ENCODE results near the gene EPB42.

The EPB42 gene

DNA sequence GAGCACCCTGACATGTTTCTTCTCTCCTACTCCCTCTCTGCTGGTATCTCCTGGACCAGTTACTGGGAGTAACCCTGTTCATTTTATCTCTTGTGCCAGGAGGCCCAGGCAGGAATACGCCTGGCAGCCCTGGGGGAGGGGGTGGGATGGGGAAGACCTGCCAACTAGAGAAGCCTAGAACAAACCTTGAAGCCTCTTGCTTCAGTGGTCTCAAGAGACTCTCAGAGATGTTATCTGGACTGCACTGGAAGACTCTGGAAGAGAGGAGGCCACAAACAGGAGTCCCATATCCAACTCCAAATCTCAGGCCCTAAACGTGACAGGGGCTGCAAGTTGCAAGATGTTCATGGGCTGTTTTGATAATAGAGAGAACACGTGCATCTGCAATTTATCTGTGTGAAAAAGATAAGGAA, at the start of gene EPB42:
Gene EPB42, minus strand, starts transcription at position 28 of the 413 bp plus-strand sequence. CDS start 193 bp downstream, outside the sequence.
- no peak for DNase-seq (ENCODE audit: low spot score)

DNA sequence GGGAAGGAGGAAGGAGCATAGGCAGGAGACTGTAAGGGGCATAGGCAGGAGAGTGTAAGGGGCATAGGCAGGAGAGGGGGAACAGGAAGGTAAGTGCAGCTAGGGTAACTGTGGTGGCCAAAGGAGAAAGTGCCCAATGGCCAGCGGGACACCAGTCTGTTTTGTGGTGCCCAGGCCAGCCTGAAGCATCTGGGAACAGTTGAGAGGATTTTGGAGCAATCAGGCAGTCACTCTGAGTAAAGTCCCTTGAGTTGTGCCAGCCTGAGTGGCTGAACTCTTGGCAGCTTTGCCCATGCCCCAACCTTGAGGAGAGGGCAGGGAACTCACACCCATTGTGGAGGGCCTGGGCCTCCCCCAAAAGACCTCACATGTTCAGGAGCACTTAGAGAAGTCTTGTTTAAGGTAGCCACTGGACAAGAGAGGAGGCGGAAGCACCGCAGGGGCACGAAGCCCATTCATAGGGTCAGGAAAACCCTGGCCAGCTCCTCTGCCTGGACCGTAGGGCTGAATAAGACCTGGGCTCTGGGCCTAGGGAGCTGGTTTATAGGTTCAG, 49.4 kb upstream of the EPB42 start:
- no peak for DNase-seq (ENCODE audit: low spot score)

DNA sequence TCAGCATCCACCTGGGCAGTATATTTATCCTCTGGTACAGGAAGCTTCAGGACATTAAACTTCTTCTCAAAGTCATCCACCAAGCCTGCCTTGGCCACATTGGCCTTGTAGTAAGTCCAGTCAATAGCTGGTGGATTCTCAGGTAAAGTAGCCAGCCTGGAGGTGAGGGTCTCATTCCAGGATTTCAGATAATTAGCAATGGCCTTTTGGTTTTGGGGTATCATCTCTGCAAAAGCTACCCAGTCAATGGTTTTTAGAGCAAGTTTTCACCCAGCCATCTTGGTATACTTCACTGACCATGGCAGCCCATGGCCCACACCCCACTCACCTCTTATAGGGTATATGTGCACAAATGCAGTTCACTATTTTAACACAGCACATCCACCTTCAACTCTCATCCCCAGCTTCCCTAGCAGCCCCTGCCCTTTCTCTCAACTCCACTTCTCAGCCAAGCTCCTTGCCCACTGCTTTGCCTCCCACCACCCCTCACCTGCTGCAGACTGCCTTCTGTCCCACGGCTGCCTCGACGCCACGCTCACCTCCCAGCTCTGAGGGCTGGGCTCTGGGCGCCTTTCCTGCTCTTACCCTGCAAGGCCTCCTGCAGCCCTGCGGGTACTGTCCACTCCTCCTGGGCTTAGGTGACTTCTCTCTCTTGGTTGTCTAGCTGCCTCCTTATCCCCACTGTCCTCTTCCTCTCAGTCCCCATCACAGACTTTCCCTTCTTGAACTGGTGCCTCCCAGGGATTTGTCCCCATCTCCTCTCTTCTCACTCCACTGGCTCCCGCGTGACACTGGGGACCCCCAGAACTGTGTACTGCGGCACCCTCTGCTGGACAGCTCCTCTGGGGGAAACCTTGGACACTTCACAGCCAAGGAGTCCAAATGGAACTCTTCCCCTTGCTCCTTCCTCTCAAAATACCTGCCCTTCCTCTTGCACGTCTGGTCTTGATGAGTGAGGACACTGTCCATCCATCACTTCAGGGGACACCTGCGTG, 47.6 kb upstream of the EPB42 start:
- no peak for DNase-seq (ENCODE audit: low spot score)

DNA sequence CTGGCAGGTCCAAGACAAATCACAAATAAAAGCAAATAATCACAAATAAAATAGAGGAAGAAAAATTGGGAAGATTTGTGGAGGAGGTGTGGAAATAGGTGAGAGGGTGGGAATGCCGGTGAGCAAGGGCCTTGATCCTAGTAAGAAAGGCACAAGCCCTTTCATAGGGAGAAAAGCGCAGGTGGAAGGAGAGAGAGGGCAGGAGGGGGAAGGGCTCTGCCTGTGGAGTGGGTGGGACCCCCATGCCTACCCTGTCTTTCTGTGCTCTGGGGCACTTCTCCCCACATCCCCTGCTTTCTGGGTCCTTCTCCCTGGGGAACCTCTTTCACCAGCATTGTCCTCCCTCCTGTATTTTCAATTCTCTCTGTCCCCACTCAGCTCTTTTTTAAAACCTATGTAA, 46.6 kb upstream of the EPB42 start:
- DNase-seq (ENCODE audit: low spot score), result no peak

DNA sequence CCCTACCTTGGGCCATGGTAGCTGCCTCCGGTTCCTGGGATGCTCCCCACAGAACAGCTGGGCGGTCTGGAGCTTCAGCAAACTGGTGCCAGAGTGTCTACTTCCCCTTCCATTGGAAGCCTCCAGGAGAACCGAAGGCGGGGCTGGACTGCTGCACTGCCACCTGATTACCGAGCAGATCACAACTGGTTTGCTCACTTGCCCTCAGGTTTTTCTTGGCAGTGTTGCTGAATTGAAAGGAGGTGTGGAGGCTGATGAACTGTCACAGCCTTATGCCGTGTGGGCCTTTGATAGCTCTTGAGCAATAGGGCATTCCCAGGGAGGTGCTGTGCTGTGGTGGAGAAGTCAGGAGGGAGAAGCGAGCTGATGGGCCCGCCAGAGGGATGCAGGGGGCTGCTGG, 46.0 kb upstream of the EPB42 start, which contains the start of gene TGM5:
Gene TGM5, minus strand, starts transcription at position 95 of the 400 bp plus-strand sequence. Its CDS starts 79 bp downstream, at position 16.
- no peak for DNase-seq (ENCODE audit: low spot score)

DNA sequence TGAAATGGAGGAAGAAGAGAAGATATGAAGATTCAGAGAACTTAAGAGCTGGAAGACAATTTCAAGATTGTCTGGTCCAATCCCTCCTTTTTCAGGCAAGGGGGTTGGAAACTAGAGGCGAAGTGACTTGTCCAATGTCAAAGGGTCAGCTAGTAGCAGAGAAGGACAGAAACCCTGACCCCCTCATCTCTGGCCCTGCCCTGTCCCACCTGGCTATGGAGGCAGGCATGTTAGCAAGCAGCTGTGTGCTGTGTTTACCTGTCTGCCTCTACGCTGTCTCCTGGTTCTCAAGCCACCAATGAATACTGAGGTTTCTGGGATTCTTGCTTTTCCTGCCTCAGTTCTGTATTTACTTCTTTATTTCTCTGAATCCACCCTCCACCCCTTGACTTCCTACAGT, 45.6 kb upstream of the EPB42 start:
- DNase-seq (ENCODE audit: low spot score), result no peak

DNA sequence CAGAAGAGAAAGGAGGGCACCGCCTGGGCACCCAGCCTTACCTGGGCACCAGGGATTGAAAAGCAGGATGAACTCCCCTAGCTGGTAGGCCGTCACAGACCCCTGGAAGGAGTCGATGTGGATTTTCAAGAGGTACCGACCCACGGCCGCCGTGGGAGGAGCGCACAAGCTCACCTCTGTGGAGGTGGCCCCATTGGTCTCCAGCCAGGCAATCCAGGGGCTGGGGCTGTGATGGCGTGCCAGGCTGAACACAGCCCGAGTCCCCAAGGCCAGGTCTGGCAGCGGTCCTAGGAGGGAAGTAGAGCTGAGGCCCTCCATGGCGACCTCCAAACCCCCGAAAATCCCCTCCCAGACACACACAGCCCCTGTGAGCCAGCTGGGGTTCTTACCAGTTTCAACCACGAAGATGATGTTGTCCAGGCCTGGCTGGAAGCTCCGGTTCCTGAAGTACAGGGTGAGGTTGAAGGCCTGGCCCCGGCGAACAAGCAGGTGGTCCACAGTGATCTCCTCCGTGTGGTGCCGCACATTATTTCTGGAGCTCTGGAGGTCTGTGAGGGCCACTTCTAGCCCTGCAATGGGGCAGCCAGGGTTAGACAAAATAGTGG, 39.3 kb upstream of the EPB42 start:
- no peak for DNase-seq (ENCODE audit: low spot score)

DNA sequence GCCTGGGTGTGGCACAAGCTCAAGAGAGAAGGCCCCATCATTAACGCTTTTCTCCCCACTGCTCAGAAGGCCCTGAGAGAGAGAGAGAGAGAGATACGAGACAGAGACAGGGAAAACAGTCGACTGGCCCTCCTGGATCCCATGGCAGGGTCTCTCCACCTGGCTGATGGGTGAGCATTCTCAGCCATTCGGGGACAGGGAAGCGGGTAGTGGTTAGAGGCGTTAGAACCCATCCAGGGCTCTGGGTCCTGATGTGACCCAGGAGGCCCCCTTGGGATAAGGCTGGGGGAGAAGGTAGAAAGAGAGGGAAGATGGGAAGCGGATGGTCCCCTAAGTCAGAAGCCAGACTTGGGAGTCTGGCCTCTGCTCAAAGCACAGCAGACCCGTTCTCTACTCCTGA, 38.0 kb upstream of the EPB42 start:
- no peak for DNase-seq (ENCODE audit: low spot score)

DNA sequence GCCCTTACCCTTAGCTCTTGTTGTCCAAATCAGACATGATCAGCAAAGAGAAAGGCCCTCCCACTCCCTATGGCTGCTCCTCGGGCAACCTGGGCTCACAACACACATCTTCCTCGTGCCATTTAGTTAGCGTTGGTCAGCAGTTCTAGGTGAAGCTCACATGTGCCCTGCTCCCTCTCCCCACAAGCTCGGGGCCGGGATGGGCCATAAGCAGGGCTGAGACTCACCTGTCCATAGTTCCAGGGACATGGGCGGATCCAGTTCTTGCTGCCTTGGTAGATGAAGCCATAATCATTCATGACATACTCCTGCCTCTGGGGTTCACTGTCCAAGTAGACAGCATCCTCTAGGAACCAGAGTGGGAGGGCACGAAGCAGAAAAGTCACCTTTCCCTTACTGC, 35.5 kb upstream of the EPB42 start:
- DNase-seq (ENCODE audit: low spot score), result no peak

DNA sequence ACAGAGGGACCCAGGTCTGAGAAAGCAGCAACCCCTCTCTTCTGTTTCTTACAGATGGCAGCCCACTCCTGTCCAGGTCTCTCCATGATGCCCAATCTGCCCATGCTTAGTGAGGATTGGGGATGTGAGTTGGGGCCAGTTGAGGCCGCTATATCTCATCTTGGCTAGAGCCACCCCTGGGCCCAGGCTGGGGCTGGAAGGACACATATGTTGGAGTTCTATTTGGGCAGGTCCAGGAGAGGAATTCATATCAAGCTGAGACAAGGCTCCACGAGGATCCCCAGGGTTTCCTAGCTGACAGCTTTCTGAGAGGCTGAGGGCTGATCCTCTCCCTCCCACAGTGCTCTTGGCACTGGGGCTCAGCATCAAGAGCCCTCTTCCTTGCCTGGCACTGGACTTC, 34.6 kb upstream of the EPB42 start:
- peak; percentile 12 for DNase-seq (ENCODE audit: low spot score)

DNA sequence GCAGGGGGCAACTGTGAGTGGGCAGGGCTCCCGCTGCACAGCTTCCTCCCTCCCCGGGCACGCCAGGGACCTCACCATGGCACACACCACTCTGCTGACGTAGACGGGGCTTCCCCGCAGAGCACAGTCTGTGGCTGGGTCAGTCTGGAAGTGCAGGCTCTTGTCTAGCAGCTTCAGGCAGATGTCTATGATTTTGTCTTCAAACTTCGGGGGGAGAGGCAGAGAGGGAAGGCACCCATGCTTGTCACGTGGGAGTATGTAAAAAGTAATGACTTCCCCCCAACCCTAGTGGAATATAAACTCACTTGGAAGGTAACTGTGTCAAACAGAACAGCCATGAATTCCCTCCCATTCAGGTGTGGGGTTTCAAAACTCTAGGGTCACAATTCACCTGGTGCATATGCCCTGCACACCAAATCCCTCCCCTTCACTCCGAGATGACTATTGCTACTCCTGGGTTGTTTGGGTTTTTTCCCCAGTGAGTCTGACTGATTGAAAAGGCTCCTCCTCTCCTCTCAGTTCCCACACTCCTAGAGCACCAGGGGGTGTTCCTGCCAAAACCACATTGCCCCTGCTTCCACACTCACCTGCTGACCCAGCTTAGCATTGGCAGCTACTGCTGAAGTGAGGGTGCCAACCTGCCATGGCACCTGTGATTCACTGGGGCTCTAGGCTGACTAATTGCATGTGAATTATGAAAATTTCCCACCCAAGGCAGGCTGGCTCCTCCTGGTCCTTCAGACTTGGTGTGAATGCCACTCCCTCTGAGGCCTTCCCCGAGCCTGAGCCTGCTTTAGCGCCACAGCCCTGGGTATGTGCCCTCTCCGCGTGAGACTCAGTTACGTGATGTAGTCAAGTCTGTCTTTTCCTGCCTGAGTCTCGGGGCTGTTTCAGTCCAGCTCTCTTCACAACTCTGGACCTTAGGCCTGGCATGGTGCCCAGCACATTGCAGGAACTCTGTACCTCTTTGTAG, 32.9 kb upstream of the EPB42 start:
- peak; percentile 14 for DNase-seq (ENCODE audit: low spot score)

DNA sequence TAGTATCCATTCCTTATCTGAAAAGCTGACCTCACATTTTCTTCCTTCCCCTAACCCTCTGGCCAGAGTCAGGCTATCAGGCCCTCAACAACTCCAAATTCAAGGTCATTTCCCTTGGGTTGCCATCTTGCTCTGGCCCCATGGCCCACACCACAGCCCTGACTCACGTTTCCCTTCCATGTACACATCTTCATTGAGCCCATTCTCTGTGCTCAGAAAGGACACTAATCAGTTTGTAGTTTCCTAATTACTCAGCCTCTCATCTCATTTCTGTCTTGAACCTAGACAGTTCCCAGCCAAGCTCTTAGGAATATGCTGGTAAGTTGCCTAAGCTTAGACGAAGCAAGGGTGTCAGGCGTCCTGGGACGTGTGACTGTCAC, 31.0 kb upstream of the EPB42 start:
- no peak for DNase-seq (ENCODE audit: low spot score)

DNA sequence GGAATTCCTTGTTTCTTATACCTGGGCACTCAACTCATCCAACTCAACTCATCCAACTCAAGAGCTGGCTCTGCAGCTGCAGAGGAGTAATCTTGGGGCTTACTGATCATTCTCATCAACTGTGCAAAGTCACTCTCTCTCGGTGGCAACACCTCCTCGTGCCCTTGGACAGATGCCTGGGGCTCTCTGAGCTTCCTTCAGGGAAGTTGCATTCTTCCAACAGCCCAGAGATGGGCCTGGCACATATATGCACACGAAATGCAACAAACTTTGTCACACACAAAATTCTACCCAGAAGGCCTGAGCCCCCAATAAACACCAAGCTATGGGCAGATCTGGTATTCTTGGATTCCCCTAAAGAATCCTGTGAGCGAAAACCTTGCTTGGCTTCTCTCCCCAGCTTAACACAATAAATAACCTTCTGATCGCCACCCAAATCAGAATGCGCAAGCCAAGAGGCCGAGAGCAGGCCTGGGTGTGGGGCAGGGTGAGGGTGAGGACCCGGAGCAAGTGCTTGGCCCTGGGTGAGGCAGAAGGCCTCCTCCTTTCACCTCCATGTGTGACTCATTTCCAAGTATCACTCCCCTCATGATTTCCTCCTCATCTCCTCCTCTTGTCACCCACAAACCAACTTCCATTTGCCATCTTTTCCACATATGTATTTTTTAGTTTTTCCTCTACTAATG, 30.5 kb upstream of the EPB42 start:
- DNase-seq (ENCODE audit: low spot score), result no peak

DNA sequence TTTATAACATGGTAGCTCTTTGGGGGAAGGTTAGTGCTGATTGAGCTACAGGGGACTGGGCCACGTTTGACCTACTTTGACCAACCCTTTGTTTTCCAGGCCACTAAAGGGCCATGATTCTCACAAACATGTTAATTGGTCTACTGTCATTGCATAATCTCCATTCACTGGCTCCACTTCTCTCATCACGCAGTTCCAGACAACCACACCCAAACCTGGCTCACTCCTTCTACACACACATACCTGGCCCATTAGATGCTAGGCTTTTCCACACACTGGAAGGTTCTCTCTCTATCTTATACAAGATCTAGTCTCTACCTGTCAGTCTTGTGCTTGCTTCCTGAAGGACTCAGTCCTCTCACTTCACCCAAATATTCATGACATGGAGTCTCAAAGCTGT, 30.0 kb upstream of the EPB42 start:
- no peak for DNase-seq (ENCODE audit: low spot score)

DNA sequence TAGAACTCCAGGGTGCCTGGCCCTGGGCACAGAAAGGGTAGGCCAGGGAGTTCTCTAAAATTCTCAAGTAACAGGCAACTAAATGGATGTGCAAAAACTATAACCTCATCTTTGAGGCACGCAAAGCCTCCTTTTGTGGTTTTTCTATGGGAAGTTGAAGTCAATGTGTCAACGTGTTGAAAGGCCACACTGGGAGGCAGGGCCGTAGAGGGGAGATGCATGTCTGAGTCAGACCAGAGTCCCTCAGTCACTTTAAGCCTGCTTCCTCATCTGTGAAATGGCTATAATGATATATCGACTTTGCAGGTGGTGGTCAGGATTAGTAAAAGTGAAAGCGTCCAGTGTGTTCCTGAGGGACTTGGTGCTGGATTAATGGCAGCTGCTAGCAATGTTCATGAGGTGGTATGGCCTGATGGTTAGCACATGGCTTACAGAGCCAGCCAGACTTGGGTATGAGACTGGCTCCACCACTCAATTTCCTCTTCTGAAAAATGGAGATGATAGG, 28.9 kb upstream of the EPB42 start:
- DNase-seq (ENCODE audit: low spot score), result no peak

DNA sequence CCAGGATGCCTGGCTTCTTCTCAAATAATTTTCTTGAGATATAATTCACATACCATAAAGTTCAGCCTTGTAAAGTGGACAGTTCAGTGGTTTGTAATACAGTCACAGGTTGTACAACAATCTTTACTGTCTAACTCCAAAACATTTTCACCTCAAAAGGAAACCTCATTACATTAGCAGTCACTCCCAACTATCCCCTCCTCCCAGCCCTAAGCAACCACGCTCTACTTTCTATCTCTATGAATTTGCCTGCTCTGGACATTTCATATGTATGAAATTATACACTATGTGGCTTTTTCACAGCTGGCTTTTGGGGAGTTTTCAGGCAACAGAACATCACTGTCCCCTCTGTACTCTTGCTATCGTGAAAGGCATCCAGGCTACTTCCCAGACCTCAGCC, 28.4 kb upstream of the EPB42 start:
- no peak for DNase-seq (ENCODE audit: low spot score)

DNA sequence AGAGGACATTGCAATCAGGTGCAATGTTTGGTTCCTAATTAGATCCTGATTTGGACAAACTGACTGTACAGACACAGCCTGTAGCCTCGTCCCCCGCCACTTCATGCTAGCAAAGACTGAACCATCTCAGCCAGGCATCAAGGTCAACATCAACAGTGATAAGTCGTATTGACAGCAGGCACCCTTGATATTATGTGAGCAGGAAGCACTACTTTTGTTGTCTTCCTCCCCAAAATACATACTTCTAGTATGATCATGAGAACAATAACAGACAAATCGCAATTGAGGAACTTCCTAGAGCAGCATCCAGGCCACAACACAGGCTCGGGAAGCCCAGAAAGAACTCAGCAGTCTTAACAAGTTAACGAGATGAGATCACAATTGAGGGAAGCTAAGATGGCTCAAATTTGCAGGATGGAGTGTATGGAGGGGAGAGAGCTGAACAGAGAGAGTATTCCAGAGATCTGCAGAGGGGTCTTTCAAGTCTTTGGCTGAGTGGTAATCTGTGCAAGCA, 25.5 kb upstream of the EPB42 start:
- DNase-seq (ENCODE audit: low spot score), result no peak

DNA sequence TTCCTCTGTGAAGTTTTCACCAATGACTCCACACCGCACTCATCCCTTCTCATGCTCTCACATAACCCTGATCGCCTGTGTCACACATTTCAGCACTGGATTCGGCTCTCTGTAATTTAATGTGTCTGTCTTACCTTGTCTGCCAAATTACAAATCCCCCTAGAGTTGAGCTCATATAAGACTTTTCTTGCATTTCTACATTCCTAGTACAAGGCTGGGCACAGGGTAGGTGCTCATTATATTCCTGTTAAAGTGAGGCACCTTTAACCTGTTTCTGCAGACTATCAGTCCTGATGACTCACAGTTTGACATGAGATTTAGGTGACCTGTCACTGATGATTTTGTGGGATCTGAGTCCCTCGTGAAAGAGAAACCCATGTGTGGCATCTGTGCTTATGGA, 23.3 kb upstream of the EPB42 start:
- DNase-seq (ENCODE audit: low spot score), result no peak

DNA sequence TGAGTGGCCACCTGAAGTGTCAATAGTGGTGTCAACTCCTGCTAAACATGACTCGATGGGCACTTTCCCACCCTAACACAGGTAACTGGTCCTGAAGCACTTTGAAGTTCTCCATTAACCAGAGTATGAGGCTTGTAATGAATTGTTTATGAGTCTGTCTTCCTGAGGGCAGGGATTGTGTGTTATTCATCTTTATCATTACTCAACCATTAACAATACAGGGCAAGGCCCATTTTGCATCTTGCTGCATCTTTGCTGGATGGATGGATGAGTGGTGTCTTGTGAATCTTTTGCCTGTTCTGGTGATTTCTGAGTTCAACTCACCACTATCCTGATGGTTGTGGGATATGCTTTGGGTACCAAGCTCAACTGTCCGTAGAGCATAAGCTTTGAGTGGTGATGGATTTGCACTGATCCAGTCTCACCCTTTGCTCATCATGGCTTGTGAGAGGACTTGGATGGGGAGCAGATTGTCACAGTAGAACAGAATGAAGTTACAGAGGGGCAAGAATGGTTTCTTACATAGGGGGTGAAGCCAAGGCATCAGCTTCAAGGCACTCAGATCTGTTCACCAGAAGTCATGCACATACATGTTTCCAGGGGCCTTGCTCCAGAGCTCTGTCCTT, 22.3 kb upstream of the EPB42 start:
- no peak for DNase-seq (ENCODE audit: low spot score)

DNA sequence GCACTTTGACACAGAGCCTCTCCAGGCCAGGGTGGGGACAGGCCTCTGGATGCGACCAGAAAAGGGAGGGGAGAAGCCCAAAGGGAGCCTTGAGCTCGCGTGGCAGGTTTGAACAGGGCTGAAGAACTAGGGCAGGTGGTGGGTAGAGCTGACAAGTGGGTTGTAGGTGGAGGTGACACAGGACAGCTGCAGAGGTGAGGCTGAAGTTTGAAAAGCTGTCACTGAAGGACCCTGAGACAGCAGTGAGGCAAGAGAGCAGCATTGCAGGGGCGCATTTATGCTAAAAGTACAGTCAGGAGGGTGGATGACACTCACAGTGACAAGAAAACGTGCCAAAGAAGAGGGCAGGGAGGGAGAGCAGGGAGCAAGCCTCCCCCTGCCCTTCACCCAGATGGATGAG, 21.8 kb upstream of the EPB42 start:
- no peak for DNase-seq (ENCODE audit: low spot score)
